Stomach (tissue), 9 donors: Measurements from ENCODE around the gene TERB2. TPM values are rescaled to one million over a fixed set of nuclear protein-coding genes. Genes with fewer than 3 reads are reported as not detected.

Source experiments
- DNase-seq, 2 donors: peaks; one replicate each; pipeline versions ENCODE4 v3.0.0 to v3.0.0-alpha.2; 2013 to 2019
- H3K27ac ChIP-seq, 5 donors: fragments of 200-600 bp in 4 of 5; sonication (generic) in 4 of 5; one replicate each; pipeline ENCODE4 v1.5.1; 2013 to 2019; ENCODE audit warnings: mild to moderate bottlenecking in 1 of 5, moderate library complexity in 1 of 5
- H3K27me3 ChIP-seq, 3 donors: fragments of 200-600 bp; sonication (generic); one replicate each; pipeline ENCODE4 v1.5.1; 2017 to 2019; ENCODE audit warnings: mixed run types in 1 of 3
- H3K36me3 ChIP-seq, 4 donors: fragments of 200-600 bp; sonication (generic); 1 replicate in 3 of 4; 2 replicates in 1 of 4; pipeline ENCODE4 v1.5.1; 2016 to 2019
- H3K4me1 ChIP-seq, 4 donors: fragments of 200-600 bp; sonication (generic); one replicate each; pipeline ENCODE4 v1.5.1; 2016 to 2019
- H3K4me3 ChIP-seq, 4 donors: fragments of 200-600 bp; sonication (generic) in 3 of 4; one replicate each; pipeline ENCODE4 v1.5.1; 2016 to 2019; ENCODE audit warnings: mild to moderate bottlenecking in 1 of 4
- H3K9me3 ChIP-seq, 4 donors: fragments of 200-600 bp; sonication (generic); one replicate each; pipeline ENCODE4 v1.5.1; 2016 to 2019
- CTCF ChIP-seq, 7 experiments: fragments of 450-650 bp in 4 of 7; fragments of 200-600 bp in 3 of 7; sonication (generic) in 3 of 7; IDR thresholded peaks; one replicate each; pipeline ENCODE4 v1.5.1; 2016 to 2019; ENCODE audit warnings: antibody characterized with exemption in 7 of 7, control low read depth in 2 of 7, mild to moderate bottlenecking in 1 of 7
- EP300 ChIP-seq: sonication (generic); formaldehyde crosslinking; IDR thresholded peaks from one replicate; pipeline ENCODE4 v1.6.1; 2017; ENCODE audit warnings: antibody characterized with exemption
- POLR2A ChIP-seq, 4 donors: fragments of 450-650 bp; IDR thresholded peaks; one replicate each; pipeline ENCODE4 v1.6.1; 2016; ENCODE audit warnings: antibody characterized with exemption in 4 of 4, control low read depth in 2 of 4, mild to moderate bottlenecking in 1 of 4, moderate library complexity in 1 of 4
- POLR2AphosphoS5 ChIP-seq, 3 donors: sonication (generic); formaldehyde crosslinking; IDR thresholded peaks; one replicate each; pipeline ENCODE4 v1.6.1; 2016; ENCODE audit warnings: antibody characterized with exemption in 3 of 3
- WGBS, 5 donors: extraction: QIAGEN DNeasy Blood & Tissue Kit in 3 of 5; methylation state at CpG; one replicate each; pipeline versions ENCODE4 v1.1.5 to v1.1.7; 2013 to 2018; 5-methylcytosine and 5-hydroxymethylcytosine counted together
- intact Hi-C: fragments of 100-400 bp; cut with DNase I; formaldehyde crosslinking; loops from one replicate; pipeline ENCODE4 v1.15.1; 2023; ENCODE audit warnings: low total_unique reads
- polyA plus RNA-seq, 3 donors: library from polyadenylated mRNA; stranded (reverse); fragments of 200-250 nt; gene quantifications; one replicate each; pipeline ENCODE4 v1.2.3, GENCODE V29; 2013
- small RNA-seq, 4 donors: library from RNA; depleted of rRNA; stranded (forward); fragments of <200 nt; gene quantifications; one replicate each; pipeline ENCODE3, GENCODE V24; 2016
- total RNA-seq, 5 donors: library from RNA; depleted of rRNA; stranded (reverse); fragments of >200 nt; gene quantifications; one replicate each; pipeline versions ENCODE4 v1.1.0 to v1.2.3, GENCODE V29; 2014 to 2016
- donor health status: healthy with polysubstance abuse.
- donor health status: Bipolar disorder and iron deficiency.
- donor health status: healthy.

The TERB2 gene
- total and polyA plus RNA-seq, 8 donors, result not detected

- 79 to 93% (median 82%) methylated on average over 4 of the region's 4 CpGs for WGBS, 5 donors
- Histone ChIP-seq H3K4me3 (no peak overlapping the region), H3K36me3 (peaks cover 0 to 17% (median 5%) of the 10 kb centered on the region in 4 donors), H3K4me1 (peaks cover 22 to 44% (median 24%) of the 10 kb centered on the region in 4 donors), H3K9me3 (peaks cover 0 to 6% (median 0%) of the 10 kb centered on the region in 4 donors), H3K27me3 (no peaks in the 10 kb centered on the region), H3K27ac (peak overlapping the region in 1 of 5 donors; percentile 5)
- no peak for DNase-seq
- TF ChIP-seq CTCF (IDR thresholded peaks at IDR 0.05) (no peak), POLR2A (IDR thresholded peaks at IDR 0.05) (no peak), EP300 (no peak), POLR2AphosphoS5 (IDR thresholded peaks at IDR 0.05) (no peak)
- intact Hi-C loops, result no loop called here
Measured at GRCh38 chr15:45027220-45027619, 70.7 kb downstream of the TERB2 start.

Small RNA genes lying within 50 kb of the gene (small RNA-seq; reads per million reads assigned to genes)
- gene RNU1-78P (0 reads per million in 4 donors), gene RNU6-1108P (0 reads per million in 4 donors), gene RNU6-1332P (0 reads per million in 4 donors), gene RNU6-966P (0 reads per million in 4 donors)

Other genes with a start within 250 kb of the TERB2 start
- 1 to 10 TPM in 4 of 5 donors, not detected in 1; 1.3 to 5.8 (median 4.2) TPM for gene PATL2, start 245.4 kb upstream of the TERB2 start, total RNA-seq
- 1 to 10 TPM in 2 of 3 donors, under 1 TPM in 1; 0.92 to 2.3 (median 1.1) TPM for gene PATL2, start 245.4 kb upstream of the TERB2 start, polyA plus RNA-seq
- 1,000 to 10,000 TPM in 4 of 5 donors, 100 to 1,000 TPM in 1; 815 to 3,849 (median 2,307) TPM for gene B2M, start 245.2 kb upstream of the TERB2 start, total RNA-seq
- gene B2M, start 245.2 kb upstream of the TERB2 start, polyA plus RNA-seq, result 1,000 to 10,000 TPM; 1,385 to 1,947 (median 1,540) TPM
- gene TRIM69, start 220.2 kb upstream of the TERB2 start, total RNA-seq, result 10 to 100 TPM in 1 of 5 donors, 1 to 10 TPM in 3, under 1 TPM in 1; 0.58 to 43.8 (median 2.7) TPM
- 10 to 100 TPM in 2 of 3 donors, 1 to 10 TPM in 1; 9.2 to 14.7 (median 10.4) TPM for gene TRIM69, start 220.2 kb upstream of the TERB2 start, polyA plus RNA-seq
- gene SORD, start 66.5 kb downstream of the TERB2 start, total RNA-seq, result 10 to 100 TPM in 3 of 5 donors, 1 to 10 TPM in 2; 5.5 to 43.3 (median 17.0) TPM
- gene SORD, start 66.5 kb downstream of the TERB2 start, polyA plus RNA-seq, result 10 to 100 TPM; 10.5 to 33.5 (median 13.7) TPM
- 100 to 1,000 TPM in 2 of 5 donors, 10 to 100 TPM in 2, 1 to 10 TPM in 1; 1.2 to 445 (median 94.9) TPM for gene DUOX2, start 157.5 kb downstream of the TERB2 start, total RNA-seq
- gene DUOX2, start 157.5 kb downstream of the TERB2 start, polyA plus RNA-seq, result 10 to 100 TPM in 2 of 3 donors, 1 to 10 TPM in 1; 6.4 to 22.9 (median 21.1) TPM
- gene DUOXA2, start 157.6 kb downstream of the TERB2 start, total RNA-seq, result 100 to 1,000 TPM in 1 of 5 donors, 10 to 100 TPM in 2, 1 to 10 TPM in 1, not detected in 1; 1.3 to 119 (median 28.0) TPM
- 10 to 100 TPM in 2 of 3 donors, 1 to 10 TPM in 1; 8.9 to 43.3 (median 25.0) TPM for gene DUOXA2, start 157.6 kb downstream of the TERB2 start, polyA plus RNA-seq
- gene DUOXA1, start 173.2 kb downstream of the TERB2 start, total RNA-seq, result 10 to 100 TPM in 3 of 5 donors, 1 to 10 TPM in 1, not detected in 1; 2.4 to 29.6 (median 18.8) TPM
- 10 to 100 TPM; 26.4 to 96.7 (median 27.1) TPM for gene DUOXA1, start 173.2 kb downstream of the TERB2 start, polyA plus RNA-seq
- 100 to 1,000 TPM in 2 of 5 donors, 10 to 100 TPM in 1, 1 to 10 TPM in 1, not detected in 1; 2.9 to 114 (median 87.8) TPM for gene DUOX1, start 173.3 kb downstream of the TERB2 start, total RNA-seq
- gene DUOX1, start 173.3 kb downstream of the TERB2 start, polyA plus RNA-seq, result 10 to 100 TPM; 16.3 to 62.6 (median 32.3) TPM
- gene SHF, start 231.3 kb downstream of the TERB2 start, total RNA-seq, result 10 to 100 TPM in 1 of 5 donors, 1 to 10 TPM in 3, under 1 TPM in 1; 0.43 to 15.9 (median 7.6) TPM
- gene SHF, start 231.3 kb downstream of the TERB2 start, polyA plus RNA-seq, result 1 to 10 TPM; 4.4 to 7.5 (median 4.8) TPM